ENCODE data around the gene INMT. TPM values are rescaled to one million over a fixed set of nuclear protein-coding genes. Genes with fewer than 3 reads are reported as not detected.

Gene INMT
- total RNA-seq = 1 to 10 TPM; 1.6 to 7.5 (median 7.2) TPM
- long read RNA-seq, donor 1, partial matches to known transcripts = 0 of 2 reads
- long read RNA-seq, donor 1, other reads (novel, unspliced or antisense) = 1 of 2 reads
- long read RNA-seq, donor 2, partial matches to known transcripts = 0 of 2 reads
- long read RNA-seq, donor 2, other reads (novel, unspliced or antisense) = 1 of 2 reads

DNA sequence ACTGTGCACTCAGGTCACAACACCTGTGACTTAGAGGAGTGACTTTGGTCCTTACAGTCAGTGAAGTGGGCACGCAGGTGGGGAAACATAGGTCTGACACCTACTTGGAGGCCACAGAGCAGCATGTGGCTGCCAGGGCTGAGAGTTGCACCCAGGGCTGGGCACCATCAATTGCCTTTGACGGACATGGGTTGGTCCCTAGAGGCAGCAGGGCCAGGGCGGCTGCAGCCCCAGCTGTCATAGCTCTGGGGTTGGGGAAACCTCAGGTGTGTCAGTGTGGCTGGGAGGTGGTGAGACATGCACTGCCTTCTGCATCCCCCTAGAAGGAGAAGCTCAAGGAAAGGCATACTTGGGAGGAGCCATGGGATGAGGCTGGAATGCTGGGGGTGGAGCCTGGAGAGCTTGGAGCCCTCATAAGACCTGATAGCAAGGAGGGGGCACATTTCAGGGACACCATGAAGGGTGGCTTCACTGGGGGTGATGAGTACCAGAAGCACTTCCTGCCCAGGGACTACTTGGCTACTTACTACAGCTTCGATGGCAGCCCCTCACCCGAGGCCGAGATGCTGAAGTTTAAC, at the start of gene INMT:
Gene INMT (plus strand): TSS at position 440 of the 578 bp plus-strand sequence. CDS start 16 bp downstream, at position 456.
- no peak for ATAC-seq
- TF ChIP-seq, protein P1, sequence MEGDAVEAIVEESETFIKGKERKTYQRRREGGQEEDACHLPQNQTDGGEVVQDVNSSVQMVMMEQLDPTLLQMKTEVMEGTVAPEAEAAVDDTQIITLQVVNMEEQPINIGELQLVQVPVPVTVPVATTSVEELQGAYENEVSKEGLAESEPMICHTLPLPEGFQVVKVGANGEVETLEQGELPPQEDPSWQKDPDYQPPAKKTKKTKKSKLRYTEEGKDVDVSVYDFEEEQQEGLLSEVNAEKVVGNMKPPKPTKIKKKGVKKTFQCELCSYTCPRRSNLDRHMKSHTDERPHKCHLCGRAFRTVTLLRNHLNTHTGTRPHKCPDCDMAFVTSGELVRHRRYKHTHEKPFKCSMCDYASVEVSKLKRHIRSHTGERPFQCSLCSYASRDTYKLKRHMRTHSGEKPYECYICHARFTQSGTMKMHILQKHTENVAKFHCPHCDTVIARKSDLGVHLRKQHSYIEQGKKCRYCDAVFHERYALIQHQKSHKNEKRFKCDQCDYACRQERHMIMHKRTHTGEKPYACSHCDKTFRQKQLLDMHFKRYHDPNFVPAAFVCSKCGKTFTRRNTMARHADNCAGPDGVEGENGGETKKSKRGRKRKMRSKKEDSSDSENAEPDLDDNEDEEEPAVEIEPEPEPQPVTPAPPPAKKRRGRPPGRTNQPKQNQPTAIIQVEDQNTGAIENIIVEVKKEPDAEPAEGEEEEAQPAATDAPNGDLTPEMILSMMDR (IDR thresholded peaks at IDR 0.05) = no peak
- Histone ChIP-seq H3K4me1 (ENCODE audit: low read depth) (peaks cover 17% of the 10 kb centered on the region), H3K36me3 (ENCODE audit: low read depth) (no peaks in the 10 kb centered on the region), H3K4me3 (no peak within 1 kb of the TSS), H3K9me3 (no peaks in the 10 kb centered on the region)
- no peak for DNase-seq
- intact Hi-C loops (cut with DNase I, micrococcal nuclease) = no loop called here

DNA sequence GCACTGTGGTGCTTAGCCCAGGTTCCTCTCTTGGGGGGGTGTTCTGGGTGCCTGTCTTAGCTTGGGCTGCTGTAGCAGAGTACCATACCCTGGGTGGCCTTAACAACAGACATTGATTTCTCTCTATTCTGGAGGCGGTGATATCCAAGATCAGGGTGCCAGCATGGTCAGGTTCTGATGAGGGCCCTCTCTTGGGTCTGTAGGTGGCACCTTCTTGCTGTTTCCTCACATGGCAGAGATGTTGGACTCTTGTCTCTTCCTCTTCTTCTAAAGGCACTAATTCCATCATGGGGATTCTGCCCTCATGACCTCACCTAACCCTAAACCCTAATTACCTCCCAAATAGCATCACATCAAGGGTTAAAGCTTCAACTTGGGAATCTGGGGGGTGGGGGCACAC, 49.7 kb upstream of the INMT start:
- H3K36me3 ChIP-seq (ENCODE audit: low read depth) = no peaks in the 10 kb centered on the region
- intact Hi-C loops (cut with DNase I, micrococcal nuclease) = no loop called here
- ATAC-seq (peak; percentile 26), DNase-seq (no peak)
- H3K9me3 ChIP-seq = no peaks in the 10 kb centered on the region
- H3K4me3 ChIP-seq = no peak overlapping the region
- TF ChIP-seq, protein P1 (IDR thresholded peaks at IDR 0.05) = no peak
- H3K4me1 ChIP-seq (ENCODE audit: low read depth) = peaks cover 6% of the 10 kb centered on the region

DNA sequence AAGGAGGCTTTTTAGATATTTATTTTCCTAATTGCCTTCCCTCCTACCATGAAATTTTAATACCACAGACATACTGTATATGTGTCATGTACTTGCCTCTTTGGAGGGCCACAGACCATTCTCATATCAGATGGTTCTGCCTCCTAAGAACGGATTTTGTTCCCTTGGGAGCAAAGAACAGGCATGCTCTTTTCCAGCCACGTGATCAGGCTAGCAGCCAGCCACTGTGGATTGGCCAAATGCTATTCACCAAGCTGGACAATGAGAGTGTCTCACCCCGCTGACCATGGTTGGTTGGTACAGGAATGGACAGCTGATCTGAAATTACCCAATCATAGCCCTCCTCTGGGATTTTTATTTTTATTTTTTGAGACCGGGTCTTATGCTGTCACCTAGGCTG, 48.2 kb upstream of the INMT start:
- DNase-seq (no peak), ATAC-seq (no peak)
- intact Hi-C loops (cut with DNase I, micrococcal nuclease) = no loop called here
- no peaks in the 10 kb centered on the region for H3K4me1 ChIP-seq (ENCODE audit: low read depth)
- TF ChIP-seq, protein P1 (IDR thresholded peaks at IDR 0.05) = no peak
- H3K4me3 ChIP-seq = no peak overlapping the region
- H3K36me3 ChIP-seq (ENCODE audit: low read depth) = no peaks in the 10 kb centered on the region
- H3K9me3 ChIP-seq = no peaks in the 10 kb centered on the region

DNA sequence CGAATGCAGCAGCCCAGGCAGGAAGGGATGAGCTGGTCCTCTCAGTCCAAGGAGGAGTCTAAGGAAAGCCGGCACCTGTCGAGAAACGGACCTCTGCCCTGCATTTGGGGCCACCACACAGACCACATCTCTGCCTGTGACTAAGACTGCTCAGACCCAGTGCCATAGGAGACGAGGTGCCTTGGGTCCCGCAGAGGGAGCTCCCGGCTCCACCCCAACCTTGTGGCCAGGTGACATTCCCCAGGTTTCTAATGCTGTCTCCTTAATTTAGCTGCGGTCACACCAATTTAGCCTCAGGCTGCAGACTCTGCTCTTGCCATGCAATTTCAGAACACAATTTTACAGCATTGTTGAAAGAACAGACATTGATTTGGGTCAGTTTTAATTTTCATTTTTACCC, 46.9 kb upstream of the INMT start:
- Histone ChIP-seq H3K36me3 (ENCODE audit: low read depth) (no peaks in the 10 kb centered on the region), H3K9me3 (no peaks in the 10 kb centered on the region), H3K4me1 (ENCODE audit: low read depth) (no peaks in the 10 kb centered on the region), H3K4me3 (no peak overlapping the region)
- intact Hi-C loops (cut with DNase I, micrococcal nuclease) = no loop called here
- TF ChIP-seq, protein P1 (IDR thresholded peaks at IDR 0.05) = no peak
- DNase-seq = no peak
- no peak for ATAC-seq

DNA sequence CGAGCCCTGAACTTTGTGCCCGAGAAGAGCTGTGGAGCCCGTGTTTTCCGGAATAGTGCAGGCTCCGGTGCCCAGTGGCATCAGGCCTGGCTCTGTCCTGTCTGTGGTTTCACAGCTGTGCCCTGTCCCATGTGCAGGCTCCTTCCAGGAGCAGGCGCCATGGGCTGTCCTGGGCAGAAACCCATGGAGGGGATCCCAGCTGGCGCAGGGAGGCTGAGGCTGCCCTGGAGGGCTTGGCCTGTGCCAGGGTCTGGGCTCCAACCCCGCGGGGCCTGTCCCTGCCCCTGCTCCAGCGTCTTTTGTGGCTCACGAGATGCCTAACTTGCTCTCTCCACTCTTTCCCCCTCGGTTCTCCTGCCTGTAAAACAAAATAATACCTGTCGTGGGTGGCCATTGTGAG, 46.3 kb upstream of the INMT start:
- DNase-seq (no peak), ATAC-seq (no peak)
- TF ChIP-seq, protein P1 (IDR thresholded peaks at IDR 0.05) = no peak
- no peak overlapping the region for H3K4me3 ChIP-seq
- no peaks in the 10 kb centered on the region for H3K36me3 ChIP-seq (ENCODE audit: low read depth)
- H3K9me3 ChIP-seq = no peaks in the 10 kb centered on the region
- intact Hi-C loops (cut with DNase I, micrococcal nuclease) = no loop called here
- H3K4me1 ChIP-seq (ENCODE audit: low read depth) = no peaks in the 10 kb centered on the region
